K562 (cell line): Measurements from ENCODE around the gene MAK. TPM values are rescaled to one million over a fixed set of nuclear protein-coding genes. Genes with fewer than 3 reads are reported as not detected.

ENCODE experiments used
- ATAC-seq: fragments of 200-7000 bp; cut with Tn5 transposase; 3 replicates; pipeline ENCODE4 v1.9.1; 2020; ENCODE audit warnings: moderate library complexity
- BruUV-seq: library from RNA; stranded (reverse); fragments of 400-500 nt; replicated peaks from 2 replicates; lab custom pipeline; 2021; lab: Mats Ljungman, UMichigan
- CTCF ChIA-PET: fragments of 300-600 bp; formaldehyde crosslinking; extraction: SDS; loops from one replicate; lab custom pipeline; 2021; ENCODE audit warnings: low intra/inter-chr PET ratio; lab: Yijun Ruan, JAX
- POLR2A ChIA-PET: fragments of 300-600, 350-650 bp; sonication (Branson Sonifier 250); formaldehyde crosslinking; extraction: SDS; loops from one replicate; lab custom pipeline; 2021; ENCODE audit warnings: antibody characterized with exemption, inconsistent platforms; lab: Yijun Ruan, JAX
- DNase-seq, 4 experiments: peaks; one replicate each; pipeline versions ENCODE4 v3.0.0 to v3.0.0-alpha.2; 2011 to 2018; ENCODE audit warnings: low spot score in 3 of 4, mixed read lengths in 3 of 4; ENCODE audit errors: extremely low read depth in 1 of 4
- FAIRE-seq: peaks from 2 replicates; lab custom pipeline; 2011; peaks lifted over from hg19 to GRCh38; lab: Jason Lieb, UNC
- H2AFZ ChIP-seq: 2 replicates; pipeline ENCODE4 v1.6.0; 2011; ENCODE audit warnings: low read depth, low read length, control low read depth, inconsistent platforms
- H3K27ac ChIP-seq: fragments of 200-600 bp; 3 replicates; pipeline ENCODE4 v1.8.0; 2011; ENCODE audit warnings: low read depth, mild to moderate bottlenecking, control low read depth, inconsistent platforms, low read length, moderate library complexity, mixed read lengths; ENCODE audit errors: extremely low read depth
- H3K27me3 ChIP-seq, 2 experiments: fragments of 300-600 bp in 1 of 2; 2 replicates in 1 of 2; 3 replicates in 1 of 2; pipeline versions ENCODE4 v1.6.0 to v1.8.0; 2011; ENCODE audit warnings: inconsistent platforms in 2 of 2, low read length in 2 of 2, mild to moderate bottlenecking in 1 of 2, mixed read lengths in 1 of 2, moderate library complexity in 1 of 2; ENCODE audit not compliant: control insufficient read depth in 2 of 2, insufficient read depth in 2 of 2
- H3K36me3 ChIP-seq: fragments of 300-600 bp; 3 replicates; pipeline ENCODE4 v1.8.0; 2011; ENCODE audit warnings: mild to moderate bottlenecking, low read length, inconsistent platforms; ENCODE audit not compliant: control insufficient read depth, insufficient read depth
- H3K4me1 ChIP-seq, 2 experiments: fragments of 200-600 bp in 1 of 2; replicated peaks in 1 of 2; 2 replicates in 1 of 2; 3 replicates in 1 of 2; pipeline versions ENCODE4 v1.5.1 to v1.8.0; 2011; ENCODE audit warnings: inconsistent platforms in 2 of 2, low read length in 2 of 2, mild to moderate bottlenecking in 1 of 2, mixed read lengths in 1 of 2, moderate library complexity in 1 of 2; ENCODE audit not compliant: control insufficient read depth in 2 of 2, insufficient read depth in 2 of 2
- H3K4me2 ChIP-seq: 2 replicates; pipeline ENCODE4 v1.6.1; 2011; ENCODE audit warnings: low read length, control low read depth, inconsistent platforms, mixed read lengths; ENCODE audit not compliant: insufficient read depth
- H3K4me3 ChIP-seq: fragments of 200-600 bp; sonication (generic), shearing (Covaris generic); 2 replicates; pipeline ENCODE4 v1.5.1; 2016; ENCODE audit warnings: control low read depth, inconsistent platforms
- H3K79me2 ChIP-seq: fragments of 200-600 bp; 3 replicates; pipeline ENCODE4 v1.8.0; 2011; ENCODE audit warnings: low read length, inconsistent platforms; ENCODE audit not compliant: control insufficient read depth, insufficient read depth
- H3K9ac ChIP-seq, 2 experiments: 2 replicates each; pipeline versions ENCODE4 v1.6.0 to v1.6.1; 2011; ENCODE audit warnings: low read depth in 2 of 2, low read length in 2 of 2, control low read depth in 1 of 2, inconsistent platforms in 1 of 2, mild to moderate bottlenecking in 1 of 2, mixed read lengths in 1 of 2; ENCODE audit not compliant: insufficient read depth in 1 of 2
- H3K9me1 ChIP-seq: one replicate; pipeline ENCODE4 v1.6.0; 2011; ENCODE audit warnings: inconsistent platforms, mild to moderate bottlenecking, low read length, moderate library complexity; ENCODE audit not compliant: control insufficient read depth, insufficient read depth
- H3K9me3 ChIP-seq: replicated peaks from 2 replicates; pipeline ENCODE4 v1.5.1; 2011; ENCODE audit warnings: low read depth, low read length, inconsistent platforms; ENCODE audit not compliant: control insufficient read depth, insufficient read depth
- H4K20me1 ChIP-seq: replicated peaks from 2 replicates; pipeline ENCODE4 v1.6.1; 2011; ENCODE audit warnings: low read length, inconsistent platforms, mixed read lengths; ENCODE audit not compliant: control insufficient read depth, insufficient read depth
- CUX1 ChIP-seq: fragments of 200-800 bp; sonication (Bioruptor generic); IDR thresholded peaks from 2 replicates; pipeline ENCODE4 v1.6.1; 2016; ENCODE audit warnings: missing genetic modification characterization, missing compliant biosample characterization
- FOXJ2 ChIP-seq: fragments of 200-800 bp; sonication (Bioruptor generic); IDR thresholded peaks from 2 replicates; pipeline ENCODE4 v1.6.1; 2016; ENCODE audit warnings: missing genetic modification characterization, missing compliant biosample characterization
- HDGF ChIP-seq: fragments of 450-650 bp; IDR thresholded peaks from 2 replicates; pipeline ENCODE4 v1.6.1; 2016
- RBM34 ChIP-seq: fragments of 200-400 bp; formaldehyde crosslinking; IDR thresholded peaks from 2 replicates; pipeline ENCODE4 v1.6.1; 2018; ENCODE audit warnings: low read length, borderline replicate concordance; ENCODE audit not compliant: insufficient read depth
- ZNF134 ChIP-seq: fragments of 250-450 bp; sonication (Bioruptor Pico); conservative IDR thresholded peaks from 2 replicates; pipeline ENCODE4 v1.4.0; 2020
- WGBS: fragments of 100-300 bp; shearing (Covaris generic); methylation state at CpG from one replicate; pipeline ENCODE4 v1.1.6; 2016; ENCODE audit warnings: low coverage, mixed read lengths; ENCODE audit not compliant: insufficient coverage; ENCODE audit errors: missing lambda C conversion rate; 5-methylcytosine and 5-hydroxymethylcytosine counted together
- in situ Hi-C: fragments of 300-500 bp; cut with MboI; formaldehyde crosslinking; loops from 4 replicates; pipeline ENCODE4 v1.15.0; 2018; ENCODE audit warnings: inconsistent platforms, mixed read lengths
- intact Hi-C: fragments of 100-400 bp; cut with micrococcal nuclease; formaldehyde crosslinking; loops from 2 replicates; pipeline ENCODE4 v1.14.2; 2022
- polyA plus RNA-seq, 8 experiments: library from polyadenylated mRNA; depleted of rRNA in 4 of 8; stranded (reverse) in 5 of 8; unstranded in 3 of 8; fragments of >200 nt; fragmentation: Nextera tagmentation in 2 of 8; fragmentation: Illumina TruSeq in 1 of 8; extraction: Ambion mirVana in 2 of 8; extraction: Trizol in 1 of 8; gene quantifications; 2 replicates each; pipeline versions ENCODE4 v1.2.1 to v1.2.3, GENCODE V29; 2011 to 2014; ENCODE audit warnings: inconsistent platforms in 1 of 8, missing spikeins in 1 of 8
- total RNA-seq, 7 experiments: library from RNA; depleted of rRNA in 6 of 7; stranded (reverse); fragments of >200 nt in 6 of 7; fragmentation: Illumina TruSeq in 2 of 7; extraction: Trizol in 2 of 7; gene quantifications; 2 replicates each; pipeline versions ENCODE4 v1.2.1 to v1.2.3, GENCODE V29; 2011 to 2021; ENCODE audit warnings: low replicate concordance in 1 of 7

MAK gene
- total and polyA plus RNA-seq, 9 of the 15 experiments (the other 6 are each of a cell fraction or from before 2014, with no cell fraction given): 0.25 to 1.1 (median 0.53) TPM

- TF ChIP-seq CUX1 (CRISPR knock-in tag): no peak
These were observed 22.7 kb upstream of the MAK start (continued) for GRCh38 chr6:10861086-10861485.

- 16% methylated on average over 2 of the region's 2 CpGs for WGBS
- intact Hi-C loops (no loop called here), in situ Hi-C loops (no loop called here)
- CTCF ChIA-PET: no interaction called here
- Histone ChIP-seq H3K27ac (no peak overlapping the region), H3K9me3 (peaks cover 8% of the 10 kb centered on the region), H3K9ac (no peak overlapping the region), H3K4me2 (no peak overlapping the region), H4K20me1 (no peaks in the 10 kb centered on the region), H2AFZ (no peak overlapping the region), H3K9me1 (no peaks in the 10 kb centered on the region), H3K27me3 (no peaks in the 10 kb centered on the region), H3K79me2 (no peaks in the 10 kb centered on the region), H3K36me3 (no peaks in the 10 kb centered on the region), H3K4me3 (no peak overlapping the region), H3K4me1 (peaks cover 0 to 3% of the 10 kb centered on the region in 2 experiments; a peak in 2 of 5 replicates)
- POLR2A ChIA-PET: interaction anchor here (1.3 kb wide), 1 partner anchor 17 kb away, joined by 3 read pairs; no protein-coding TSS in a partner anchor
- TF ChIP-seq ZNF134 (CRISPR knock-in tag): peak; percentile 87
- TF ChIP-seq HDGF: no peak
- TF ChIP-seq RBM34: no peak
- no peak for TF ChIP-seq FOXJ2 (tag)
- FAIRE-seq (no peak), DNase-seq (no peak), ATAC-seq (no peak)
- BruUV-seq: no TSS peak
These were observed 18.9 kb upstream of the MAK start for GRCh38 chr6:10857259-10857658.
